Breast epithelium (tissue), 4 donors: Measurements from ENCODE around the gene SIAH3. TPM values are rescaled to one million over a fixed set of nuclear protein-coding genes. Genes with fewer than 3 reads are reported as not detected.

ENCODE experiments used
- DNase-seq, 2 donors: peaks; one replicate each; pipeline ENCODE4 v3.0.0-alpha.2; 2019; ENCODE audit warnings: low spot score in 2 of 2
- H3K27ac ChIP-seq, 2 donors: fragments of 200-600 bp; sonication (generic) in 1 of 2; one replicate each; pipeline ENCODE4 v1.5.1; 2016 to 2019; ENCODE audit warnings: mild to moderate bottlenecking in 1 of 2
- H3K27me3 ChIP-seq, 2 donors: fragments of 200-600 bp; sonication (generic) in 1 of 2; one replicate each; pipeline versions ENCODE4 v1.5.1 to v1.6.0; 2017 to 2019; ENCODE audit warnings: control low read depth in 1 of 2, mild to moderate bottlenecking in 1 of 2
- H3K36me3 ChIP-seq: fragments of 200-600 bp; one replicate; pipeline ENCODE4 v1.5.1; 2019
- H3K4me1 ChIP-seq, 2 donors: fragments of 200-600 bp; sonication (generic); one replicate each; pipeline ENCODE4 v1.5.1; 2016 to 2019; ENCODE audit warnings: control low read depth in 1 of 2
- H3K4me3 ChIP-seq, 3 donors: fragments of 200-600 bp; sonication (generic); 1 replicate in 2 of 3; 2 replicates in 1 of 3; pipeline ENCODE4 v1.5.1; 2016 to 2019; ENCODE audit warnings: mild to moderate bottlenecking in 3 of 3, moderate library complexity in 2 of 3
- H3K9me3 ChIP-seq, 2 donors: fragments of 200-600 bp; sonication (generic) in 1 of 2; one replicate each; pipeline ENCODE4 v1.5.1; 2016 to 2019; ENCODE audit warnings: control low read depth in 1 of 2
- POLR2A ChIP-seq: fragments of 450-650 bp; IDR thresholded peaks from one replicate; pipeline ENCODE4 v1.6.1; 2016; ENCODE audit warnings: antibody characterized with exemption, mild to moderate bottlenecking, moderate library complexity
- POLR2AphosphoS5 ChIP-seq, 3 donors: sonication (generic); formaldehyde crosslinking; IDR thresholded peaks; one replicate each; pipeline ENCODE4 v1.6.1; 2017; ENCODE audit warnings: antibody characterized with exemption in 3 of 3
- intact Hi-C: fragments of 100-400 bp; cut with DNase I; formaldehyde crosslinking; loops from one replicate; pipeline ENCODE4 v1.15.1; 2023; ENCODE audit warnings: low total_unique reads
- total RNA-seq, 3 donors: library from RNA; depleted of rRNA; stranded (reverse); fragments of >200 nt; gene quantifications; one replicate each; pipeline ENCODE4 v1.1.0, GENCODE V29; 2016
- TF ChIP-seq, protein P1 (sequence below), 3 donors: fragments of 450-650 bp; IDR thresholded peaks; one replicate each; pipeline ENCODE4 v1.5.1; 2016 to 2017; ENCODE audit warnings: antibody characterized with exemption in 3 of 3, mild to moderate bottlenecking in 3 of 3, moderate library complexity in 3 of 3

SIAH3 gene
- total RNA-seq, 3 donors from 2014 or later: under 0.01 TPM; not detected in 2

DNA sequence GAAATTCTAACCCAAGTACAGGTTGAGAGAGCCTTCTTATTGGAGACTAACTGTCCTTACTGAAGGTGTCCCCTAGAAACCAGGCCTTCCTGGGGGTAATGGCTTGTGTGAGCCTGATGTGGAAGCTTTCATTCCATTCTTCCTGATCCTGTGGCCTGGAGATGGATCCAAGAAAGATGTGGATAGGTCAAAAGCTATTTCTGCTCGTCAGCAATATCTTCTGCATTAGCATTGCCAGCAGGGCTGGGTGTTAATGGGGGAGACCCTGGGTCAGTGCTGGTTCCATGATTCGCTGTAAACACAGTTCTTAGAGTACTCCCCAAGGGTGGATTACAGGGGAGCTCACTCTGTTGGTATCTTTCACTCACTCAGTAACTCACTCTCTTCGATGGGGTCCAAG, 106.6 kb downstream of the SIAH3 start:
- TF ChIP-seq, protein P1, sequence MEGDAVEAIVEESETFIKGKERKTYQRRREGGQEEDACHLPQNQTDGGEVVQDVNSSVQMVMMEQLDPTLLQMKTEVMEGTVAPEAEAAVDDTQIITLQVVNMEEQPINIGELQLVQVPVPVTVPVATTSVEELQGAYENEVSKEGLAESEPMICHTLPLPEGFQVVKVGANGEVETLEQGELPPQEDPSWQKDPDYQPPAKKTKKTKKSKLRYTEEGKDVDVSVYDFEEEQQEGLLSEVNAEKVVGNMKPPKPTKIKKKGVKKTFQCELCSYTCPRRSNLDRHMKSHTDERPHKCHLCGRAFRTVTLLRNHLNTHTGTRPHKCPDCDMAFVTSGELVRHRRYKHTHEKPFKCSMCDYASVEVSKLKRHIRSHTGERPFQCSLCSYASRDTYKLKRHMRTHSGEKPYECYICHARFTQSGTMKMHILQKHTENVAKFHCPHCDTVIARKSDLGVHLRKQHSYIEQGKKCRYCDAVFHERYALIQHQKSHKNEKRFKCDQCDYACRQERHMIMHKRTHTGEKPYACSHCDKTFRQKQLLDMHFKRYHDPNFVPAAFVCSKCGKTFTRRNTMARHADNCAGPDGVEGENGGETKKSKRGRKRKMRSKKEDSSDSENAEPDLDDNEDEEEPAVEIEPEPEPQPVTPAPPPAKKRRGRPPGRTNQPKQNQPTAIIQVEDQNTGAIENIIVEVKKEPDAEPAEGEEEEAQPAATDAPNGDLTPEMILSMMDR (IDR thresholded peaks at IDR 0.05): no peak
- no peak for TF ChIP-seq POLR2A
- TF ChIP-seq POLR2AphosphoS5 (IDR thresholded peaks at IDR 0.05): no peak
- Histone ChIP-seq H3K4me1 (no peaks in the 10 kb centered on the region), H3K4me3 (no peak overlapping the region), H3K36me3 (no peaks in the 10 kb centered on the region), H3K27ac (no peak overlapping the region), H3K27me3 (no peaks in the 10 kb centered on the region), H3K9me3 (no peaks in the 10 kb centered on the region)
- no peak for DNase-seq
- intact Hi-C loops: no loop called here

DNA sequence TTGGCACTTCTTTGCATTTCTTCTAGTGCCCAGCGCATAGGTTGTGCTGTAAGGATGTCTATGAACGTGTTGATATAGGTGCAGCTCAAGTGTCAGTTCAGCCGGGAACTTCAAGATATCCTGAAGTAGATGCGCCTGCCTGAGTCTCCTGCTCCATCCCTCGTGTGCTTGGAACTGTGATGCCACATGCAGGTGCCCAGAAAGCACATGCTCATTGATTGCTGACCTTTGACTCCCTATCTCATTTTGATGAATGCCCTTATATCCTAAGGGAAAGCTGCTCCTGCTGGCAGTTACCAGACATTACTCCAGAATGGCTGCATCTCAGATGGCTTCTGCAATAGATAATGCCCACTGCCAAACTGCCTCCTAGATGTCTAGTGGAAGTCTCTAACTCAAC, 108.6 kb downstream of the SIAH3 start:
- Histone ChIP-seq H3K4me1 (no peaks in the 10 kb centered on the region), H3K4me3 (no peak overlapping the region), H3K9me3 (no peaks in the 10 kb centered on the region), H3K27ac (no peak overlapping the region), H3K36me3 (no peaks in the 10 kb centered on the region), H3K27me3 (no peaks in the 10 kb centered on the region)
- no peak for DNase-seq
- intact Hi-C loops: no loop called here
- TF ChIP-seq POLR2A (no peak), POLR2AphosphoS5 (IDR thresholded peaks at IDR 0.05) (no peak)
- TF ChIP-seq, protein P1 (IDR thresholded peaks at IDR 0.05): no peak

DNA sequence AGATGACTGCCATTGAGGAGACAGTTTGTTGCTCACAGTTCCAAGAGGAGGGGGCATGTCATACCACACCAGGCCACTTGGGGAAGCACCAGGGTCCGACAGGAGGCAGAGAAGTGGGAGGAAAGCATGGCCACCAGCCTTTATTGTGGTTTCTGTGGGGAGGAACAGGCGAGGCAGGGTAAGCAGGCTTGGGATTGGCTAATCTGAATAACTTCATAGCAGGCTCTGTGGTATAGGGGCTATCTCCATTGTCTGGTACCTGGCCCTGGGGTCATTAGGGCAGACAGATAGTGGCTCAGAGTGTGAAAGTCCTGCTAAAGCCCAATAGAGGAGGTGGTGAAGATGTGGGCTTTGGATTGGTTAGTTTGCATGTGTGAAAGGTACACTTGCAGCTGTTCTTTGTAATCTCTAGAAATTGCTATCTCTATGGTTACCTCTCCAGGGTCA, 114.0 kb downstream of the SIAH3 start:
- no peaks in the 10 kb centered on the region for H3K9me3 ChIP-seq
- no peak for DNase-seq
- intact Hi-C loops: no loop called here
- H3K4me1 ChIP-seq: no peaks in the 10 kb centered on the region
- no peaks in the 10 kb centered on the region for H3K27me3 ChIP-seq
- TF ChIP-seq POLR2AphosphoS5 (IDR thresholded peaks at IDR 0.05): no peak
- TF ChIP-seq, protein P1 (IDR thresholded peaks at IDR 0.05): no peak
- no peak for TF ChIP-seq POLR2A
- H3K36me3 ChIP-seq: no peaks in the 10 kb centered on the region
- no peak overlapping the region for H3K4me3 ChIP-seq
- H3K27ac ChIP-seq: no peak overlapping the region

DNA sequence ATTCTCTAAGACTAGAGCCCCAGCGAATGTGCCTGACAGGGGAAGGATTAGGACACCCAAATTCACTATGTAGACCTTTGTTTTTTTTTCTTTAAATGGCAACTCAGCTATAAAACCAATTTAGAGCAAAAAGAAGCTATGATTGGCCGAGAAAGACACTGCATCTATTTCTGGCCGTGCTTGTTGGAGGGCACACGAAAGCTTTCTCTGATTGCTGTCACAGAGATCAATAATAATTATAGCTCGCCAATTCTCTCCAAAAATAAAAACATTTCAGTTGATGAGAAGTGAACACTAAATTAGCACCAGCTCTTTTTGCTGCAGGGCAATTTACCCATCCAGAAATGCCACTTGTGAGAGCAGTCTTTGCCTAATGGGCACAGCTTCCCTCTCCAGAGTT, 118.2 kb downstream of the SIAH3 start:
- DNase-seq: no peak
- H3K36me3 ChIP-seq: no peaks in the 10 kb centered on the region
- no peaks in the 10 kb centered on the region for H3K9me3 ChIP-seq
- TF ChIP-seq, protein P1 (IDR thresholded peaks at IDR 0.05): no peak
- TF ChIP-seq POLR2A: no peak
- no peak for TF ChIP-seq POLR2AphosphoS5 (IDR thresholded peaks at IDR 0.05)
- H3K27me3 ChIP-seq: no peaks in the 10 kb centered on the region
- no peak overlapping the region for H3K4me3 ChIP-seq
- intact Hi-C loops: no loop called here
- no peak overlapping the region for H3K27ac ChIP-seq
- H3K4me1 ChIP-seq: no peaks in the 10 kb centered on the region

DNA sequence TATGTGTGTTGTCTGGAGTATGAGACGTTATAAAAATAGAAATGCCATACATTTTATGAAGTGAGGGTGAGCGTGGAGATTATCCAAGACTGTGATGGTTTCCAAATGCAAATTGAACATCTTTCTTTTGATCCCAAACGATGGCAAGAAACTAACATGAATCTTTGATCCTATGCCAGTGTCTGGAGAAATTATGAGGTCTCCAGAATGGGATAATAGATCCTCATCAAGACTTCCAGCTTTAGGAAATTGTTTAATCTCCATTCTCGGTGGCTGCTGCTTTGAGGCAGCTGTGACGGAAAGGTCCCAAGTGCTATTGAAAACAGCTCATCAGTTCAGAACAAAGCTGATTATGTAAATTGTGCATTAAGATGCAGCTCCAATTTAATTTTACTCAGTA, 118.6 kb downstream of the SIAH3 start:
- Histone ChIP-seq H3K36me3 (no peaks in the 10 kb centered on the region), H3K4me3 (no peak overlapping the region), H3K27ac (no peak overlapping the region), H3K9me3 (no peaks in the 10 kb centered on the region), H3K4me1 (no peaks in the 10 kb centered on the region), H3K27me3 (no peaks in the 10 kb centered on the region)
- DNase-seq: no peak
- intact Hi-C loops: no loop called here
- TF ChIP-seq POLR2AphosphoS5 (IDR thresholded peaks at IDR 0.05) (no peak), POLR2A (no peak)
- TF ChIP-seq, protein P1 (IDR thresholded peaks at IDR 0.05): no peak
